Measurements from ENCODE around the gene PLVAP.
A peak's percentile ranks its signal among the peaks of the same experiment; 100 is the strongest.

PLVAP gene

GRCh38 chr19:17324357-17325114, 52.6 kb downstream of the PLVAP start:
- no peak for DNase-seq (ENCODE audit: low read depth in 2 of 3, low spot score in 1 of 3)

- no peak for DNase-seq (ENCODE audit: low read depth in 2 of 3, low spot score in 1 of 3)
Measured at GRCh38 chr19:17323964-17324332, 53.2 kb downstream of the PLVAP start.

- DNase-seq (ENCODE audit: low read depth in 2 of 3, low spot score in 1 of 3) = no peak
Measured at GRCh38 chr19:17323300-17323963, 53.7 kb downstream of the PLVAP start.

- no peak for DNase-seq (ENCODE audit: low read depth in 2 of 3, low spot score in 1 of 3)
Measured at GRCh38 chr19:17322854-17323253, 54.3 kb downstream of the PLVAP start.

- no peak for DNase-seq (ENCODE audit: low read depth in 2 of 3, low spot score in 1 of 3)
Measured at GRCh38 chr19:17321655-17322489, 55.3 kb downstream of the PLVAP start.

- no peak for DNase-seq (ENCODE audit: low read depth in 2 of 3, low spot score in 1 of 3)
Measured at GRCh38 chr19:17320435-17320834, 56.7 kb downstream of the PLVAP start.

- no peak for DNase-seq (ENCODE audit: low read depth in 2 of 3, low spot score in 1 of 3)
Measured at GRCh38 chr19:17319473-17320238, 57.5 kb downstream of the PLVAP start.

- DNase-seq (ENCODE audit: low read depth in 2 of 3, low spot score in 1 of 3) = no peak
Measured at GRCh38 chr19:17318966-17319365, 58.2 kb downstream of the PLVAP start.

- no peak for DNase-seq (ENCODE audit: low read depth in 2 of 3, low spot score in 1 of 3)
Measured at GRCh38 chr19:17314007-17314593, 63.0 kb downstream of the PLVAP start.

- DNase-seq (ENCODE audit: low read depth in 2 of 3, low spot score in 1 of 3) = no peak
Measured at GRCh38 chr19:17312189-17313113, 64.7 kb downstream of the PLVAP start.

GRCh38 chr19:17311455-17312188, 65.5 kb downstream of the PLVAP start:
- no peak for DNase-seq (ENCODE audit: low read depth in 2 of 3, low spot score in 1 of 3)

- DNase-seq (ENCODE audit: low read depth in 2 of 3, low spot score in 1 of 3) = no peak
Measured at GRCh38 chr19:17309965-17310461, 67.1 kb downstream of the PLVAP start.

GRCh38 chr19:17309198-17309964, 67.8 kb downstream of the PLVAP start, which contains the start of gene DDA1:
Gene DDA1 (plus strand): TSS chr19:17309563. CDS start chr19:17309655, 92 bp downstream.
- peak; percentile 98 to 99 (median 99) for DNase-seq (ENCODE audit: low read depth in 2 of 3, low spot score in 1 of 3)

- no peak for DNase-seq (ENCODE audit: low read depth in 2 of 3, low spot score in 1 of 3)
Measured at GRCh38 chr19:17307876-17308377, 69.2 kb downstream of the PLVAP start.

GRCh38 chr19:17306285-17306714, 70.8 kb downstream of the PLVAP start:
- no peak for DNase-seq (ENCODE audit: low read depth in 2 of 3, low spot score in 1 of 3)

GRCh38 chr19:17305517-17306284, 71.4 kb downstream of the PLVAP start, which contains the start of gene MRPL34:
Gene MRPL34 (plus strand): TSS chr19:17305872. CDS start chr19:17305893, 21 bp downstream.
- DNase-seq (ENCODE audit: low read depth in 2 of 3, low spot score in 1 of 3) = peak; percentile 89 to 95 (median 92)

GRCh38 chr19:17305216-17305516, 72.0 kb downstream of the PLVAP start:
- no peak for DNase-seq (ENCODE audit: low read depth in 2 of 3, low spot score in 1 of 3)

Measured in stimulated activated CD4-positive, alpha-beta T cell treated with anti-CD3 and anti-CD28 coated beads, Interleukin-12 subunit alpha, Interleukin-12 subunit beta, amount 100 ng/mL, for 48 hours (primary cell).